ENCODE results near the gene PKD1.
A peak's percentile ranks its signal among the peaks of the same experiment; 100 is the strongest.

Gene PKD1

DNA sequence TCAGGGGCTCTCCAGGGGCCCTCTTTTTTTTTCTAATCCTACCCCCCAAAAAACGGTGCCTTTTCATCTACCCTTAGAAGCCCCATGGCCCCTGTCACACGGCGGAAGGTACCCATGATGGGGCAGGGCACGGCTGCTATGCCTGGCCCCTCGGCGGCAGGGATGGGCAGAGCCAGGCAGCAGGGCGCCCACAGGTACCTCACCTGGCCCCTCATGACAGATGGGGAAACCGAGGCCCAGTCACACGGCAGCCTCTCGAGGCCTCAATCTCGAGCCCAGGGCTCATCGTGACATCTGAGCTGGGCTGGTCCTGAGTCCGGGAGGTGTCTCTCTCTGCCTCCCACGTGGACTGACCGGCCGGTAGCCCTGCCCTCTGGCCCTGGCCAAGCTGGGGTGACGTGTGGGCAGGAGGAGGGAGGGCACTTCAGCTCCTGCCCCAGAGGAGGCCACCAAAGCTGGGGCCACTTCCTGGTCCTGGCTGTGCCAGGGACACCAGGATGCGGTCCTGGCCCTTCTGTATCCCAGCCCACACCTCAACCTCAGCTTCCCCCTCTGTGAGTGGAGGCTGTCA is 31.5 kb upstream of the PKD1 start:
- DNase-seq = no peak

DNA sequence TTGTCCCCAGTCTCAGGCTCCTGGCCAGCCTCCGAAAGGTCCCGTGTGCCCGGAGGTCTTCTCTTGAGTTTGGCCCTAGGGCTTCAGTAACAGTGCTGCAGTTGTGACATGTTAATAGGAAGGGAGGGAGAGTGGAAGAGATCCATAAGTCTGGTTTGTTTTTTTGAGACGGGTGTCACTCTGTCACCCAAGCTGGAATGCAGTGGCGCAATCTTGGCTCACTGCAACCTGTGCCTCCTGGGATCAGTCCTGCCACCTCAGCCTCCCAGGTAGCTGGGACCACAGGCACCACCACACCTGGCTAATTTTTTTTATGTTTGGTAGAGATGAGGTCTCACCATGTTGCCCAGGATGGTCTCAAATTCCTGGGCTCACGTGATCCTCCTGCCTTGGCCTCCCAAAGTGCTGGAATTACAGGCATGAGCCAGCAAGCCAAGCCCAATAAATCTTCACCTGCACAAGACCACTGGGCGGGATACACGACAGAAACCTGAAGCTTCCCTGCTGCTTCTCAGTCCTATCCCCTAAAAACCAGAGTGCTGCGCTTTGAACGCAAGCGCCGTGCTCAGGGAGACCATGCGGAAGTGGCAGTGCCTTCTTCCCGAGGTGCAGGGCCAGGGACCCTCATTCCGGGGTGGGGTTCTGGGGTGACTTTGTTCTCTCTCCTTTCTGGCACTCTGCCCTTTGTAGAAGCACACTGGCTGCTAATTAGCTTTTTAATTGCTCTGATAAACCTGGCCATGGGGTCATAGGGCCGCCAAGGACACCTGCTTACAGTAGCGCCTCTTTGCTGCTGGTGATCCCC is 30.8 kb upstream of the PKD1 start:
- DNase-seq = no peak

DNA sequence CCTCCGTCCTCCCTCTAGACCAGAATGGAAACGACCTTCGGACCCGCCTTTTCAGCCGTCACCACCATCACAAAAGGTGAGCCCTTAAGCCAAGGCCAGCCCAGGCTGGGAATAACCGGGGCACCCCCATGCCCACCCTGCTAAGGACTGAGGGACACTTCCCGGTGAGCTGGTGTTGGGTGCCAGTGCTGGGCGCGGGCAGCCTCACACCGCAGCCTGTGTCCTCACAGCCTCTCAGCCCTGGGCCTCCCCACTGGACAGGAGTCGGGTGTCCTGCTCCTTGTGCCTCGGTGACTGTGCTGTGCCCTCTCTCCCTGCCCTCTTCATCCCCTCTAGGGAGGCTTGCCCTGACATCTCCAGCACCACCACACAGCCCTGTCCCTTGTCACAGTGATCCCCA is 30.2 kb upstream of the PKD1 start:
- no peak for DNase-seq

DNA sequence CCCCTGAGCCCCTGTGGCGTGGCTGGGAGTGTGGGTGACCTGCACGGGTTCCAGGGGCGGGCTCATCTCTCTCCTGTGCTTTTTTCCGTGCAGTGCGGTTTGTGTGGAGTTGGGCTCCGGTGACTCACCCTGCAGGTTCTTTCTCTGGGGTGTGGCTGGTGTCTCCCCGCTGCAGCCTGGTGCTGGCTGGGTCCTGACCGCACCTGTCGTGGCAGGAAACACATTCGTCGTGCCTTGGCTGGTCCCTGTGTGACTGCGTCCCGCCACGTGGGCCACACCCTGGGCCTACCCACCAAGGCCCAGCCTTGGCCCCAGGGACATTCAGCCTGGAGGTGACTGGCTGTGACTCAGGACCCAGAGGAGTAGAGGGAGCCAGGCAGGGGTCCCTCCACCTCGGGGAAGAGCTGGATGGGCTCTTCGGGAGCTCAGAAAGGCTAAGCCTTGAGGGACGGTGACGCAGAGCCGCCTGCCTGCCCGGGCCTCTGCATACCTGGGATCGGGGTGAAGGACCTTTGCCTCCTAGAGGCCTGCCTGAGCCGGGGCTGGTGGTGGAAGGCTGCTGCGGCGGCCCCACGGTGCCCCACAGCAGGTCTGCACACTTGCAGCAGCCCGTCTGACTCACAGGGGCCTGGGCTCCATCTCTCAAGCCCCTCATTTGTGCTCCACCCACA is 27.6 kb upstream of the PKD1 start:
- no peak for DNase-seq

DNA sequence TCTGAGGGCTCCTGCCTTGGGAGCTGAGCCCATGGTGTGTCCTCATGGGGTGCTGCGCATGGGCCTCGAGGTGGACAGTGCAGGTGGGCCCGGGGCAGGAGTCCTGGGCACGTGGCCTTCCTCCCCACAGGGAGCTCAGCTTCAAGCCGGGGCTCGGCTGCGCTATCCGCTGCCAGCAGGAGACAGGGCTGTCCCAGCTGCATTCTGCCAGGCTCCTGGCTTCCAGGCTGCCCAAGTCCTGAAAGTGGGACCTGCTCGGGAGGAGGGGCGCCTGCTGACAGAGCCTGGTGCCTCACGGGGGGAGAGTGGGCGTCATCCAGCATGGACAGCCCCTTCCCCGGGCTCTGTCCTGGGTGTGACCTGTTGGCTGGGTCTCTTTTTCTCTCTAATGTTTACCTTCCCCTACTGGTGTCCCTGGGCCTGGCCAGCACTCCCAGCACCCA is 27.0 kb upstream of the PKD1 start:
- no peak for DNase-seq

DNA sequence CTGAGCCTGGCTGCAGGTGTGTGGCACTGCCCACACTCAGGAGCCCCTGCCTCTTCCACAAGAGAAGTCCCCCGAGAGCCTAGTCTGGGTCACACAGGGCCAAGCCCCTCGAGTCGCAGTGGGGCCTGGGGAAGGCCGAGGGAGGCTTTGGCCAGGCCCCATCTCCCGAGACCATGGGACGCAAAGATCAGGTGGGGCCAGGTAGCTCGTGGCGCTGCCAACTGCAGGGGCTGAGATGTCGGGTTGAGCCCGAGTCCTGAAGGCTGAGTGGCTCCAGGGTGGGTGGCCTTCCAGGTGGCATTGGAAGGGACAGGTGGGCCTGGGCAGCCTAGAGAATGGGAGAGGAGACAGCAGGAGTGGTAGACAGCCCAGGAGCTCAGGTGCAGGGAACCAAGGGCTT is 26.2 kb upstream of the PKD1 start:
- DNase-seq = no peak

DNA sequence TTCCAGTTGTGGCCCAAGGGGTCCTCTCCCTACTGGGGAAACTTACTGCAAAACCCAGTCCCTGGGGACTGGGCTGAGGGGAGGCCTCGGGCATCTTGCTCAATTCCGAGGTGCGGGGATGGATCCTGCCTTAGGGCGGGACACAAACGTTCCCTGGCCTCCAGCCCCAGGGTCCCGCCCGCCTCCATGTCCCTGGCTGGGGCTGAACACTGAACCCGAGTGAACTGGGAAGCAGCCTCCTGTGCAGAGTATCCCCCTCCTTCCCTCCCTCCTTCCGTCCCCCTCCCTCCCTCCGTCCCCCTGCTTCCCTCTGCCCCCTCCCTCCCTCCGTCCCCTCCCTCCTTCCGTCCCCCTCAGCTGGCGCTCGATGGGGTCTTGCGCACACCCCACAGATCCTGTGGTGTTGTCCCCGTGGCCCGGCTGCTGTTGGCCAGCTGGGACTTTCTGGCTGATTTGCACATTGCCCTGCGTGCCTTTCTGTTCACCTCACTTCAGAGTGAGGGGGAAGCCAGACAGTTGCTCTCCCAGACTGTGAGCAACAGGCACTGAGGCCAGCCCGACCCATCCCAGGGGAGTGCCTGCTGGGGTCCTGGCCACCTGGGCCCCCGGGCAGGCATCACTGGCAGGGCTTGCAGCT is 25.3 kb upstream of the PKD1 start:
- DNase-seq = peak; percentile 67

DNA sequence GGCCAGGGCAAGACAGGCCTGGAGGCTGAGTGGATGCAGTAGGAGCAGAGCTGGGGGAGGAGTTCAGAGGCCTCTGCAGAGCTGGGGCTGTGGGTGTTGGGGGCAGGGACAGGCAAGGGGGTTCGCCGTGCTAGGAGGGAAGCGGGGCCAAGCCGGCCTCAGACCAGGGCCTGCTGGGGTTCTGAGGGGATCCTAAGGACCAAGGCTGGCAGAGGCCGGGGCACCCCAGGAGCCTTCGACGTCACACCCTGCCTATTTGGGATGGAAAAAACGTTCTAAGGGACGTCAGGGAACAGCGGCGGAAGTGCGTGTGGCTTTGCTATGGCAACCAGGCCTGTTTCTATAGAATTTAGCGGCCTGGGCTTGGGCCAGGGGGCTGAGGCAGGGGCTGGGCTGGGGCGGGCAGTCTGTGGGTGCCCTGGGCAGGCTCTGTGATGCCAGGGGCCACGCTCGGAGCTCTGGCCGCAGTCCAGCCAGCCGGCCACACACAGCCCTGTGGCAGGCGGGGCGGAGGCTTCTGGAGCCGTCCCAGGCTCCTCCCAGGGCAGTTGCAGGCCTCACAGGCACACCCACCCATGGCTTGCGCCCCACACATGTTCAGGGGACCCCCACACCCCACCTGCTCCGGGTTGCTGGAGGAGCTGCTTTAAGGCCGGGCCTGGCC is 23.6 kb upstream of the PKD1 start:
- peak; percentile 91 for DNase-seq

DNA sequence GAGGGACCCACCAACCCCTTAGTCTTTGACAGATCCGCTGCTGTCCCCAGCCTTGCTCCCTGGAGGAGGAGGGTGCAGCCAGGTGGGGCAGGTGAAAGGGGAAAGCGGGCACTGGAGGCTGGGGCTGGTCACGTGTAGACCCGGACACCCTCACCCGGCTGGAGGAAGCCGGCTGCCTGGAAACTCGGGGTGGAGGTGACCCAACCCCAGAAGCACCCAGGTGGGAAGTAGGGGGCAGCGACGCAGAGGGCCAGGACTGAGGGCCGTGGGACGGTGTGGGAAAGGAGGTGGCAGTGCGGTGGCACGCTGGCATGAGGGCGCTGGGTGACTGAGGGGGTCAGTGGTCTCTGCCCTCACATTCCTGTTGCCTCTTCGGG is 22.6 kb upstream of the PKD1 start:
- DNase-seq = no peak

DNA sequence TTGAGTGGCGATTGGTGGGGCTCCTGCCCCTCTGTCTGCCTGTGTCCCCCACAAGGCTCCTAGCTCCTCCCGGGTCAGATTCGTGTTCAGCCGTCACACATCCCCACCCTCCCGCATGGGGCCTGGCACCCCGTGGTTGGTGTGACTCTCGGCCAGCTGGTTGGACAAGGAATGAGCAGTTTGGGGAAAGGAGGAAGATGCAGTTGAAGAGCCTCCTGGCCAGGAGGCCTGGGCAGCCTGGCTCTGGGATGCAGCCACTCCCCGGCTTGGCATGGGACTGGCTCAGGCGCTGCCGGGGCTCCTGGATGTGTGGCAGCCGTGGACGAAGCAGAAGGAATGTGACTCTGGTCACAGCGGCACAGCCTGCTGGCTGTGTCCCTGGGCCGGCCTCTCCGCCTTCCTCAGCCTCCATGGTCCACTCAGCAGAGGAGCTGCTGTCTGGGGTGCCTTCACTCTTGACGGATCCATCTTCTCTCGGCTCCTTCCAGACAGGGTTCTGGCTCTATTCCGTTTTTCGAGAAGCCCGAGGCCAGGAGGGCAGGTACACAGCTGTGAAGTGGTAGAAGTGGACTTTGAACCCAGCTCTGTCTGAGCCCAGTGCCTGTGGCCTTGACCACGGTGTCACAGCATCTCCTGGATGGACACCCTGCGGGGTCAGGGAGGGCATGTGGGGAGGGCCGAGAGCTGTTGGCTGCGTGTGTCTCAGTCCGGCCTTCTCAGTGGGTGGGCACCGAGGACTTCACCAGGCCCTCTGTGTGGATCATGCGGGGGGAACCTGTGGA is 22.0 kb upstream of the PKD1 start:
- no peak for DNase-seq

DNA sequence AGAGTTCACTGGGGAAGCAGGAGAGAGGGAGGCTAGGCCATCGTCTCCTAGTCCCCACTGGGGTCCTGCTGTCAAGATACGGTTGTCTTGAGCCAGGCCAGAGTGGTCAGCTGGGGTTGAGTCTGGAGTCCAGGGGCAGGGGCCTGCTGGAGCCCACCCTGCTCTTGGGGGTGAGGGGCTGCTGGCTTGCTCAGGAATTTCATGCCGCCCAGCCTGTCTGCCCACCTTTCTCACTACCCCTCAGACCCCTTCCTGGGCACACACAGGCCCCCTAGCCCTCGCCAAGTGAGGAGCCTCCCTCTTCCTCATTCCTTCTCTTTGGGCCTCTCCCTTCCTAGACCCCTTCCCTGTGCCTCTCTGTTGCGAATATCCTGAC is 21.1 kb upstream of the PKD1 start:
- DNase-seq = no peak

DNA sequence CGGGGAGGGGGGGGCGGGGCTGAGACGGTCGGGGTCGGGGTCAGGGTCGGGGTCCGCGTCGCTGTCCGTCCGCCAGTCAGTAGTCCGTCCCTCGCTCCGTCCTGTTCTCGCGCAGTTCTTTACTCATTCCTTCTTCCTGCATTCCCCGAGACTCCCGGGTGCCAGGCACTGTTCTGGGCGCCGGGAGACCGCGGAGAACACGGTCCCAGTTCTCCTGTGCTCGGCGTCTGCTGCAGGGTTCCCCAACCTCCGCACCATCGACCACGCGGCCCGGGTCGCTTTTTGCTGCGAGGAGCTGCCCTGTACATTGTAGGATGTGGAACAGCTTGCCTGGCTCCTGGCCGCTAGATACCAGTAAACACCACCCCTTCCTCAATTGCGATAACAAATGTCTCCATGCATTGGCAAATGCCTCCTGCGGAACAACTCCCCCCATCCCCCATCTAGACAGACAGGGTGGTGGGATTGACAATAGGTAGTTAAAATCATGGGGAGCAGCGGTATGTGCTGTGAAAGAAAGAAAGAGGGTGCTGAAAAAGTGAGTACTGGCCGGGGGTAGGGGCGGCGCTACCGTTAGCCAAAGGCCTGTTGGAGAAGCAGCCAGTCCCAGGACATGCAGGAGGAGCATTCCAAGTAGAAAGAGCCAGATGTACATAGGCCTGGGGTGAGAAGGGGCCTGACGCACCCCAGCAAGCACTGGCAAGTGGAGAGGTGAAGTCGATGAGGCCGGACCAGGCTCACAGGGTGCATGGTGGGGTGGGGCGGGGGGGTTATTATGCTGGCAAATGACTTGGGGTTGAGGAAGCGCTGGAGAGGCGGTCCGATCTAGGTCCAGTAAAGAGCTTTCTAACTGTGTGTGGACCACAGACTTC is 20.5 kb upstream of the PKD1 start:
- peak; percentile 74 for DNase-seq

DNA sequence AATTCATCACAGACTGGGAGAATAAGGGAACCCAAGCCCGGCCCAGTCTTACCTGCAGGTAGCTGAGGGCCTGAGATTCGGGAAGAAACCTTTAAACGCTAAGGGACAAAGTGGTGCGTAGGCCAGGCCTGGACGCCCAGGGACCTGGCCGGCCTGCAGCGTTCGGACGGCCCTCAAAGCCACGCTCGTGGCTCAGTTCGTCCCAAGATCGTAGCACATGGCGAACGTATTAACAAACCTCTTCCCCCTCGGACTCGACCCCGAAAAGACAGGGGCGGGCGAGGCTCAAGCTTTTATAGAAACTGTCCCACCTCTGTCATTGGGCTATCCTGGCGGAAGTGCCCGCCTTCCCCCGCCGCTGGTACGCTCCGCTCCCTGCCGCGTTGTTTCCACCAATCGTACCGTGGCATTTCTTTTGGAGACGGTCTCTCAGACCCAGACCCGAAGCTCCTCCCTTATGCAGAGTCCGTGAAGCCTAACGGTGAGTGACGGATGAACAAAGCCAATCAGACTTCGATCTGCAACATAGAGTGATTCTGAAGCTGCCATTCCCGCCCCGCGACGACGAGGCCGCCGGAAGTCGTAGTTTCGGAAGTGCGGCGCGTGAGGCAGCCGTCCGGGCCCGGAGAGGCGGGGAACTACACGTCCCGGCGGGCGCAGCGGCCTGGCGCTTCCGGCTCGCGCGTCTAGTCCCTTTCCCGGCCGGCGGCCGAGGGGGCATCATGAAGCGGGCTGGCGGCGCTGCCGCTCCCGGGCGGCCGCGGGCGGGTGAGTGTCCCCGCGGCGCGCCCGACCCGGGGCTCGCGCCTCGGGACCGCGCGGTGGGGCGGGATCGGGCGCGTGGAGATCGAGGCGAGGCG is 19.6 kb upstream of the PKD1 start, which contains the start of gene TRAF7:
Gene TRAF7 (plus strand): TSS at position 692 of the 860 bp plus-strand sequence. CDS start 8,139 bp downstream, outside the sequence.
- peak; percentile 100 for DNase-seq

DNA sequence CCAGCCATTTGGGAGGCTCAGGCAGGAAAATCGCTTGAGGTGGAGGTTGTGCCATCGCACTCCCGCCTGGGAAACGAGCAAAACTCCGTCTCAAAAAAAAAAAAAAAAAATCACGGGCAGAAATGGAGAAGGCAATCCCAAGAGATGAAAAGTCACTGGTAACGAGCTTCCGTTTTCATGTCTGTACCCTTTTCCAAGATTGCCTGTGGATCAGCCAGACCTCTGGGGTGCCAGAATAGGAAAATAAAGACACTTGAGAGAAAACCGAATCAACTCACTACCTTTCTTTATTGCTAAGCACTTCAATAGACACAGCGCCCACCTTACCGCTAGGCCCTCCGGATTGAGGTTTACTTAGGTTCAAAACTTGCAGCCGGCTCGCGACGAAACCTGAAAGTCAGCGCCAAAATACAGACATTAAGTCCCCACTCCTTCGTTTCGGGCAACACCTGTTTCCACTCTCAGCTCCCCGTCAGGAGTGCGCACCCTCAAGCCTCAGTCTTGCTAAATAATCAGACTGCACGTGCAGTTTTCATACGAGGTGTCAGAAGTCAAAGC is 18.9 kb upstream of the PKD1 start:
- DNase-seq = no peak

DNA sequence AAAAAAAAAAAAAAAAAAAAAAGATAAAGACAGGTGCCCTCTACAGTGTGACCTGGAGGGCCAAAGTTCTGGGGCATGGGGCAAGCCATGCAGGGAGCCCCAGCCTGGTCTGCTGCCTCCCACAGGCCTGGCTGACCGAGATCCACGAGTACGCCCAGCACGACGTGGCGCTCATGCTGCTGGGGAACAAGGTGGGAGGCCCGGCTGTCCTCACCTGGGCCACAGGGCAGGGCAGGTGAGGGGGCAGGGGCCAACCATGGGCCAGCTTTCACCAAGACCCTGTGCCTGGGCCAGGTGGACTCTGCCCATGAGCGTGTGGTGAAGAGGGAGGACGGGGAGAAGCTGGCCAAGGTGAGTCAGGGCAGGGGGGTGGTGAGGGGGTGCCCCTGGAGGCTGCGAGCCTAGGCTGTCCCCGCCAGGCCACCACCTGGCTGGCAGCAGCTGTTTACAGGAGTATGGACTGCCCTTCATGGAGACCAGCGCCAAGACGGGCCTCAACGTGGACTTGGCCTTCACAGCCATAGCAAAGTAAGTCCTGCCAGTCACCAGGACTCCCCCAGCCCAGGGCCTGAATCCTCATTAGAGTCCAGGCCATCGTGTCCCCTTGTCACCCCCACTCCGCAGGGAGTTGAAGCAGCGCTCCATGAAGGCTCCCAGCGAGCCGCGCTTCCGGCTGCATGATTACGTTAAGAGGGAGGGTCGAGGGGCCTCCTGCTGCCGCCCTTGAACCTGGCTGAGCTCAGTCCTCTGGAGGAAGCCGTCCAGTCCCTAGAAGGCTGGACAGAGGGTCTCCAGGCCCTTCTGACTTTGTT is 17.2 kb upstream of the PKD1 start:
- peak; percentile 45 for DNase-seq

DNA sequence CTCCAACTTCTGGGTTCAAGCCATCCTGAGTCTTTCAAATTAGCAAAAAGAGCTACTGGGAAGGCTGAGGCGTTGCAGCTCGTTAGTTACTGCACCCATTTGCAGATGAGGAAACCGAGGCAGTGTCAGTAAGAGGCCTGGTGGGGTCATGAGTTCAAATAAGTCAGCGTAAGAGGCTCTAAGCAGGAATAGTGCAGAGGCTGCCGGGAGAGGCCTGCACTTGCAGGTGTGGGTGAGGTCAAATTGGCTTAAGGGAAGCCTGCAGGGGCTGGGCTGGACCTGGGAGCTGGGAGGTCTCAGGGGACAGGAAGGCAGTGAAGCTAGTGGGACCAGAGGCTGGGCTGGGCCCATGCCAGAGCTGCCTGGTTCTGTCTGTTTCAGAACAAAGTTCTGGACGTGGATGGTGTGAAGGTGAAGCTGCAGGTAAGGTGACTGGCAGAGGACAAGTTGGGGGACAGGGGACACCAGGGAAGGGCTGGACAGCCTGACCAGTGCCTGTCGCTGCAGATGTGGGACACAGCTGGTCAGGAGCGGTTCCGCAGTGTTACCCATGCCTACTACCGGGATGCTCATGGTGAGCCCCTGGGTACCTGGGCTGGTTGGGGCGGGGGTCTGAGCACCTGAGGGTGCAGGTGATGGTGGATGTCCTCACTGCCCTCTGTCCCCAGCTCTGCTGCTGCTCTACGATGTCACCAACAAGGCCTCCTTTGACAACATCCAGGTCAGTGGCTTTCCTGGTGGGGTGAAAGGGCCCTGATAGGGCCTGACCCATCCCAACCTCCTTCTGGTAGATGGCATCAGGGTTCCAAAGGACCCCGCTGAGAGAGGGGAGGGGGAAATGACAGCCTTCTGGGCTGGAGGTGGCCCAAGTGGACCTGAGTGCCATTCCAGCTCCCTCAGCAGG is 15.7 kb upstream of the PKD1 start:
- no peak for DNase-seq

DNA sequence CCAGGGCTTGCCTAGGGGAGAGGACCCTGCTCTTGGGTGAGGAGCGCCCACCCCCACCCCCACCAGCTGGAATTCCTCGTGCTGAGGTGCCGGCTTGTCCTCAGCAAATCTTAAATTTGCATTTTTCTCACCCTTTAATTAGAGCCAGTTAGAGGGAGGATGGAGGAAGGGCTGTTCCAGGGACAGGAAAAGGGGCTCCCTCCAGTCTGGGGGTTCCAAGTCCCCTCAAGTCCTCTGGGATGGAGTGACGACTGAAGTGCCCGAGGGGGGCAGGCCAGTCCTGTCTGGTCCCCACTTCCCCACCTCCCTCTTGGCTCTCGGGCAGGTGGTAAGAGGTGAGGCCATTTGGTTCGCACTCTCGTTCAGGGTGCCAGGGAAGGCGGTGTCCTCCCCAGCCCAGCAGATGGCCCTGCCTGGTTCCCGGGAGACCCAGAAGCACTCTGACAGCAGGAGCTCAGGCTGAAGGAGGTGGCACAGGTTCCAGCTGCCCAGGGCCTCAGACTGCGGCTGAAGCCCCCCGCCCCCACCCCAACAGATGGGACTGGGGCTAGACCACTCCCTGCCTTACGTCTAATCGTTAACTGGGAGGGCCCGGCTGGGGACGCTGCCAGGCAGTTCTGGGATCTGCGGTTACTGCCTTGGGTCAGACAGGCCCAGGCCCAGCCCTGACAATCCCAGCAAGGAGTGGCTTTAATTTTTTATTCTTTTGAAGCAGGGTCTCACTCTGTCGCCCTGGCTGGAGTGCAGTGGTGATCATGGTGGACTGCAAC is 14.9 kb upstream of the PKD1 start:
- DNase-seq = peak; percentile 72
